Osteoblast (primary cell): Measurements from ENCODE around the gene SORD. TPM values are rescaled to one million over a fixed set of nuclear protein-coding genes. Genes with fewer than 3 reads are reported as not detected.

Experiments
- DNase-seq: peaks from one replicate; pipeline ENCODE4 v3.0.0; 2011; ENCODE audit warnings: low spot score, mixed read lengths; ENCODE audit not compliant: insufficient read length; ENCODE audit errors: missing footprints
- H2AFZ ChIP-seq: 2 replicates; pipeline ENCODE4 v1.6.0; 2011; ENCODE audit warnings: mild to moderate bottlenecking, low read length
- H3K27ac ChIP-seq: 2 replicates; pipeline ENCODE4 v1.5.1; 2011; ENCODE audit warnings: mild to moderate bottlenecking, low read depth, low read length, moderate library complexity
- H3K27me3 ChIP-seq: 2 replicates; pipeline ENCODE4 v1.6.0; 2012; ENCODE audit warnings: mild to moderate bottlenecking, control low read depth, inconsistent platforms, low read length, moderate library complexity; ENCODE audit not compliant: insufficient read depth
- H3K36me3 ChIP-seq: 2 replicates; pipeline ENCODE4 v1.5.1; 2011; ENCODE audit warnings: mild to moderate bottlenecking, low read length, control low read depth, moderate library complexity; ENCODE audit not compliant: insufficient read depth
- H3K4me1 ChIP-seq: 2 replicates; pipeline ENCODE4 v1.5.1; 2011; ENCODE audit warnings: mild to moderate bottlenecking, low read length, control low read depth, moderate library complexity; ENCODE audit not compliant: insufficient read depth
- H3K4me2 ChIP-seq: 2 replicates; pipeline ENCODE4 v1.6.0; 2011; ENCODE audit warnings: mild to moderate bottlenecking, low read length; ENCODE audit not compliant: insufficient read depth
- H3K4me3 ChIP-seq: fragments of 200-600 bp; sonication (generic); 3 replicates; pipeline ENCODE4 v1.5.1; 2012; ENCODE audit warnings: mild to moderate bottlenecking, low read length, inconsistent platforms; ENCODE audit not compliant: insufficient read depth
- H3K79me2 ChIP-seq: 2 replicates; pipeline ENCODE4 v1.6.0; 2012; ENCODE audit warnings: mild to moderate bottlenecking, low read length, control low read depth, inconsistent platforms; ENCODE audit not compliant: insufficient read depth
- H3K9me3 ChIP-seq: 2 replicates; pipeline ENCODE4 v1.5.1; 2011; ENCODE audit warnings: low read depth, low read length, control low read depth
- H4K20me1 ChIP-seq: 2 replicates; pipeline ENCODE4 v1.6.0; 2012; ENCODE audit warnings: mild to moderate bottlenecking, low read length, control low read depth; ENCODE audit not compliant: insufficient read depth
- small RNA-seq: library from RNA; depleted of rRNA; stranded (forward); fragments of <200 nt; gene quantifications from one replicate; pipeline ENCODE3, GENCODE V24; 2012
- total RNA-seq: library from RNA; depleted of rRNA; stranded (reverse); fragments of >200 nt; gene quantifications from 2 replicates; pipeline ENCODE4 v1.2.3, GENCODE V29; 2012
- TF ChIP-seq, protein P1 (sequence below): IDR thresholded peaks from 2 replicates; pipeline ENCODE4 v1.5.1; 2011; ENCODE audit warnings: mild to moderate bottlenecking, low read depth, low read length, moderate library complexity; ENCODE audit errors: extremely low read depth

Gene SORD
- total RNA-seq, 1 donor: 9.8 TPM

DNA sequence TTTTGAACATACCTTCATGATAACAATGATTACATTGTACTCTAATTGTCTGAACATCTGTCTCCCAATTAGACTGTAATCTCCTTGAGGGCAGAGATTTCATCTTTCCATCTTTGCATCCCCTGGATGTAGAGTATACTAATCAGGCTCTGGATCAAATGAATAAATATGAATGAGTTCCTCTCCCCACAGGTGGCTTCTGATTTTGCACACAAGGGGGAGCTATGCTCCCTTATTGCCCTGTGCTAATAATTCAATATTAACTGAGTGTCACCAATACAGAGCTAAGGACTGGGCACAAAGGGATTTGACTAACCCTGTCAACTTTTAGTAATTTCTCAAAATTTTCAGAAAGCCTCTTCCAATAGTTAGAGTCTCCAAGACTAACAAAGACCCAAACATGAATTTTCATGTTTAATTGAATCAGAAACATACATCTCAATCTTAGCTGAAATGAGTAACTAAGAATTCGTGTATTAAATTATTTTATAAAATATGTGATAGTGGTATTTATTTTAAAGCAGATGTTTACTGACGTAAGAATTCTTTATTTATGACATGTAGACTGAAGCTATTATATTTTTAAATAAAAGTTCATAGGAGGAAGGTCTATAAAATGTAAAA, 103.7 kb downstream of the SORD start:
- Histone ChIP-seq H3K4me1 (peaks cover 7% of the 10 kb centered on the region), H3K4me3 (no peak overlapping the region), H3K36me3 (no peaks in the 10 kb centered on the region), H3K9me3 (no peaks in the 10 kb centered on the region), H3K27ac (no peak overlapping the region), H4K20me1 (no peaks in the 10 kb centered on the region), H2AFZ (no peak overlapping the region), H3K4me2 (no peak overlapping the region), H3K27me3 (peaks cover 58% of the 10 kb centered on the region), H3K79me2 (no peaks in the 10 kb centered on the region)
- TF ChIP-seq, protein P1, sequence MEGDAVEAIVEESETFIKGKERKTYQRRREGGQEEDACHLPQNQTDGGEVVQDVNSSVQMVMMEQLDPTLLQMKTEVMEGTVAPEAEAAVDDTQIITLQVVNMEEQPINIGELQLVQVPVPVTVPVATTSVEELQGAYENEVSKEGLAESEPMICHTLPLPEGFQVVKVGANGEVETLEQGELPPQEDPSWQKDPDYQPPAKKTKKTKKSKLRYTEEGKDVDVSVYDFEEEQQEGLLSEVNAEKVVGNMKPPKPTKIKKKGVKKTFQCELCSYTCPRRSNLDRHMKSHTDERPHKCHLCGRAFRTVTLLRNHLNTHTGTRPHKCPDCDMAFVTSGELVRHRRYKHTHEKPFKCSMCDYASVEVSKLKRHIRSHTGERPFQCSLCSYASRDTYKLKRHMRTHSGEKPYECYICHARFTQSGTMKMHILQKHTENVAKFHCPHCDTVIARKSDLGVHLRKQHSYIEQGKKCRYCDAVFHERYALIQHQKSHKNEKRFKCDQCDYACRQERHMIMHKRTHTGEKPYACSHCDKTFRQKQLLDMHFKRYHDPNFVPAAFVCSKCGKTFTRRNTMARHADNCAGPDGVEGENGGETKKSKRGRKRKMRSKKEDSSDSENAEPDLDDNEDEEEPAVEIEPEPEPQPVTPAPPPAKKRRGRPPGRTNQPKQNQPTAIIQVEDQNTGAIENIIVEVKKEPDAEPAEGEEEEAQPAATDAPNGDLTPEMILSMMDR: peak; percentile 82
- peak; percentile 87 for DNase-seq

Small RNA genes within 50 kb of the gene (small RNA-seq; reads per million reads assigned to genes)
- gene RF00019 (not detected), gene RNU1-78P (not detected), gene RNU6-966P (not detected)

Other genes starting within 250 kb of the SORD start
- gene TERB2, start 66.5 kb upstream of the SORD start, total RNA-seq: not detected in 2 replicates
- under 0.01 TPM in 1 of 2 replicates, not detected in the other for gene DUOX2, start 91.0 kb downstream of the SORD start, total RNA-seq
- not detected in 2 replicates for gene DUOXA2, start 91.1 kb downstream of the SORD start, total RNA-seq
- gene DUOXA1, start 106.7 kb downstream of the SORD start, total RNA-seq: 0.29 and 0.36 TPM in 2 replicates
- under 0.01 and 0.29 TPM in 2 replicates for gene DUOX1, start 106.8 kb downstream of the SORD start, total RNA-seq
- 3.3 and 4.1 TPM in 2 replicates for gene SHF, start 164.8 kb downstream of the SORD start, total RNA-seq
- not detected in 2 replicates for gene SLC28A2, start 229.0 kb downstream of the SORD start, total RNA-seq